AG20443 (cell line): ENCODE data around the gene ENOX1.

Source experiments
- DNase-seq: peaks from one replicate; pipeline ENCODE4 v3.0.0; 2012; ENCODE audit warnings: low spot score, mixed read lengths

ENOX1 gene

GRCh38 chr13:43785650-43786471 is 911 bp downstream of the ENOX1 start:
- peak; percentile 88 for DNase-seq

- no peak for DNase-seq
Measured at GRCh38 chr13:43785261-43785649, 1.5 kb downstream of the ENOX1 start.

- DNase-seq = no peak
Measured at GRCh38 chr13:43784496-43784895, 2.3 kb downstream of the ENOX1 start.

GRCh38 chr13:43783820-43784219 is 3.0 kb downstream of the ENOX1 start:
- DNase-seq = peak; percentile 24

- no peak for DNase-seq
Measured at GRCh38 chr13:43782686-43783085, 4.1 kb downstream of the ENOX1 start.

GRCh38 chr13:43780666-43781065 is 6.1 kb downstream of the ENOX1 start:
- no peak for DNase-seq

- DNase-seq = no peak
Measured at GRCh38 chr13:43776501-43777079, 10.2 kb downstream of the ENOX1 start.

GRCh38 chr13:43776006-43776405 is 10.8 kb downstream of the ENOX1 start:
- DNase-seq = no peak

GRCh38 chr13:43773602-43774001 is 13.2 kb downstream of the ENOX1 start:
- no peak for DNase-seq

- no peak for DNase-seq
Measured at GRCh38 chr13:43770871-43771270, 15.9 kb downstream of the ENOX1 start.

GRCh38 chr13:43769529-43769928 is 17.2 kb downstream of the ENOX1 start:
- DNase-seq = no peak

GRCh38 chr13:43767341-43767931 is 19.3 kb downstream of the ENOX1 start:
- peak; percentile 29 for DNase-seq

- DNase-seq = no peak
Measured at GRCh38 chr13:43766725-43767124, 20.0 kb downstream of the ENOX1 start.

GRCh38 chr13:43764349-43764748 is 22.4 kb downstream of the ENOX1 start:
- DNase-seq = no peak

GRCh38 chr13:43763143-43763759 is 23.5 kb downstream of the ENOX1 start:
- DNase-seq = no peak

GRCh38 chr13:43761616-43762315 is 25.0 kb downstream of the ENOX1 start:
- DNase-seq = no peak

- no peak for DNase-seq
Measured at GRCh38 chr13:43760257-43760656, 26.5 kb downstream of the ENOX1 start.

GRCh38 chr13:43758834-43759233 is 27.9 kb downstream of the ENOX1 start:
- no peak for DNase-seq

GRCh38 chr13:43757266-43757665 is 29.5 kb downstream of the ENOX1 start:
- no peak for DNase-seq

- DNase-seq = no peak
Measured at GRCh38 chr13:43755844-43756243, 30.9 kb downstream of the ENOX1 start.

GRCh38 chr13:43751624-43752023 is 35.1 kb downstream of the ENOX1 start:
- no peak for DNase-seq

GRCh38 chr13:43749503-43749902 is 37.3 kb downstream of the ENOX1 start:
- no peak for DNase-seq
